ENCODE results near the gene TRMT10C. TPM values are rescaled to one million over a fixed set of nuclear protein-coding genes. Genes with fewer than 3 reads are reported as not detected.

Gene TRMT10C
- total and polyA plus RNA-seq, 9 of the 15 experiments (the other 6 are each of a cell fraction or from before 2014, with no cell fraction given), result 48.6 to 106 (median 63.9) TPM

GRCh38 chr3:101561630-101562328 is at the start of gene TRMT10C (continued):
- TF ChIP-seq ZBTB40 (IDR thresholded peaks at IDR 0.05), result peak; percentile 97
- no peak for TF ChIP-seq ZBTB40 (CRISPR knock-in tag; IDR thresholded peaks at IDR 0.05)
- peak; percentile 60; the same call in 1 of the 2 replicates for TF ChIP-seq THAP12 (CRISPR knock-in tag; IDR thresholded peaks at IDR 0.05)
- TF ChIP-seq YY1 (IDR thresholded peaks at IDR 0.05; ENCODE audit: borderline replicate concordance in 1 of 3, control insufficient read depth in 1 of 3, extremely low read depth in 1 of 3, insufficient read depth in 3 of 3, insufficient read length in 1 of 3, insufficient replicate concordance in 2 of 3, low read depth in 1 of 3, low read length in 2 of 3), result peak in 2 of 3 experiments; percentile 38 to 51
- 0 out of 2 replicates have a peak, but pooled peaks have one; percentile 29 for TF ChIP-seq EP300 (IDR thresholded peaks at IDR 0.05; ENCODE audit: low read length)
- no peak for TF ChIP-seq BRCA1 (IDR thresholded peaks at IDR 0.05)
- no peak for TF ChIP-seq BRCA1 (CRISPR knock-in tag; IDR thresholded peaks at IDR 0.05)
- TF ChIP-seq SMAD4 (CRISPR knock-in tag; conservative IDR thresholded peaks at IDR 0.05), result 0 out of 2 replicates have a peak, but pooled peaks have one; percentile 16
- TF ChIP-seq RBBP5 (IDR thresholded peaks at IDR 0.05; ENCODE audit: borderline replicate concordance, insufficient read depth, low read length, poor library complexity, severe bottlenecking), result peak; percentile 80
- TF ChIP-seq ZNF124 (CRISPR knock-in tag; IDR thresholded peaks at IDR 0.05), result no peak
- TF ChIP-seq RAD21 (CRISPR knock-in tag; conservative IDR thresholded peaks at IDR 0.05 in 1 of 2, IDR thresholded peaks at IDR 0.05 in 1 of 2), result 0 out of 4 replicates have a peak, but pooled peaks of 1 of the 2 experiments have one; percentile 3
- no peak for TF ChIP-seq GATAD2B (IDR thresholded peaks at IDR 0.05; ENCODE audit: borderline replicate concordance)
- TF ChIP-seq TCF3 (CRISPR knock-in tag; IDR thresholded peaks at IDR 0.05), result no peak
- 0 out of 2 replicates have a peak, but pooled peaks have one; percentile 32 for TF ChIP-seq ELF1 (tag; IDR thresholded peaks at IDR 0.05)
- peak; percentile 33; the same call in 1 of the 2 replicates for TF ChIP-seq CC2D1A (IDR thresholded peaks at IDR 0.05)
